ENCODE data around the gene PCDHGC4.
A peak's percentile ranks its signal among the peaks of the same experiment; 100 is the strongest.

PCDHGC4 gene

GRCh38 chr5:141484641-141485311 is at the start of gene PCDHGC4:
Gene PCDHGC4 (plus strand): TSS chr5:141485030. CDS start chr5:141485174, 144 bp downstream.
- DNase-seq (ENCODE audit: low read depth, low spot score), result peak; percentile 88

- DNase-seq (ENCODE audit: low read depth, low spot score), result no peak
These were observed 47.6 kb upstream of the PCDHGC4 start for GRCh38 chr5:141437221-141437620.

- DNase-seq (ENCODE audit: low read depth, low spot score), result peak; percentile 35
These were observed 45.3 kb upstream of the PCDHGC4 start for GRCh38 chr5:141439411-141440141.

GRCh38 chr5:141440341-141440740 is 44.5 kb upstream of the PCDHGC4 start:
- DNase-seq (ENCODE audit: low read depth, low spot score), result no peak

- DNase-seq (ENCODE audit: low read depth, low spot score), result no peak
These were observed 43.2 kb upstream of the PCDHGC4 start for GRCh38 chr5:141441571-141442170.

GRCh38 chr5:141465351-141465750 is 19.5 kb upstream of the PCDHGC4 start:
- DNase-seq (ENCODE audit: low read depth, low spot score), result no peak

GRCh38 chr5:141475625-141476131 is 9.2 kb upstream of the PCDHGC4 start, which contains the start of gene PCDHGC3:
Gene PCDHGC3 (plus strand): TSS chr5:141475966. CDS start chr5:141476117, 151 bp downstream.
- DNase-seq (ENCODE audit: low read depth, low spot score), result peak; percentile 94

GRCh38 chr5:141476132-141476911 is 8.5 kb upstream of the PCDHGC4 start:
- peak; percentile 65 for DNase-seq (ENCODE audit: low read depth, low spot score)

- DNase-seq (ENCODE audit: low read depth, low spot score), result no peak
These were observed 7.7 kb upstream of the PCDHGC4 start for GRCh38 chr5:141477044-141477575.

- DNase-seq (ENCODE audit: low read depth, low spot score), result no peak
These were observed 7.0 kb upstream of the PCDHGC4 start for GRCh38 chr5:141477815-141478214.

- peak; percentile 61 for DNase-seq (ENCODE audit: low read depth, low spot score)
These were observed 6.4 kb upstream of the PCDHGC4 start for GRCh38 chr5:141478321-141478945.

GRCh38 chr5:141479776-141480175 is 5.1 kb upstream of the PCDHGC4 start:
- DNase-seq (ENCODE audit: low read depth, low spot score), result no peak

- peak; percentile 71 for DNase-seq (ENCODE audit: low read depth, low spot score)
These were observed 928 bp upstream of the PCDHGC4 start for GRCh38 chr5:141483902-141484301.

GRCh38 chr5:141484310-141484640 is 555 bp upstream of the PCDHGC4 start:
- no peak for DNase-seq (ENCODE audit: low read depth, low spot score)

- DNase-seq (ENCODE audit: low read depth, low spot score), result peak; percentile 32
These were observed 658 bp downstream of the PCDHGC4 start for GRCh38 chr5:141485321-141486055.

- DNase-seq (ENCODE audit: low read depth, low spot score), result no peak
These were observed 1.3 kb downstream of the PCDHGC4 start for GRCh38 chr5:141486091-141486490.

GRCh38 chr5:141487131-141487530 is 2.3 kb downstream of the PCDHGC4 start:
- no peak for DNase-seq (ENCODE audit: low read depth, low spot score)

GRCh38 chr5:141488591-141489561 is 4.0 kb downstream of the PCDHGC4 start, which contains the start of gene PCDHGC5:
Gene PCDHGC5 (plus strand): TSS chr5:141489081. CDS start chr5:141489241, 160 bp downstream.
- peak; percentile 27 for DNase-seq (ENCODE audit: low read depth, low spot score)

- no peak for DNase-seq (ENCODE audit: low read depth, low spot score)
These were observed 5.0 kb downstream of the PCDHGC4 start for GRCh38 chr5:141489841-141490240.

Measured in ELF-1 (cell line).